ENCODE measurements around the gene KLHL26. TPM values are rescaled to one million over a fixed set of nuclear protein-coding genes. Genes with fewer than 3 reads are reported as not detected.

The KLHL26 gene
- total and polyA plus RNA-seq, 2 of the 4 experiments (the other 2 are of a cell fraction) = 2.2 to 4.7 TPM

- no TSS peak for BruUV-seq (replicated peaks)
- H2BK5ac ChIP-seq (ENCODE audit: low read depth, low read length, poor library complexity, severe bottlenecking) = no peak overlapping the region
- peaks cover 26% of the 10 kb centered on the region for H3K36me3 ChIP-seq (ENCODE audit: control insufficient read depth, insufficient read depth, low read length)
- H4K91ac ChIP-seq (ENCODE audit: insufficient read depth, low read depth, low read length) = no peak overlapping the region
- no peak overlapping the region for H2AFZ ChIP-seq (replicated peaks; ENCODE audit: low read length, poor library complexity)
- peaks cover 20 to 31% of the 10 kb centered on the region in 2 experiments; a peak in 3 of 4 replicates for H3K79me1 ChIP-seq (ENCODE audit: low read depth in 1 of 2, low read length in 2 of 2)
- TF ChIP-seq BHLHE40 (IDR thresholded peaks at IDR 0.05; ENCODE audit: low read depth, low read length) (no peak), MAFK (IDR thresholded peaks at IDR 0.05; ENCODE audit: low read depth, low read length) (no peak), POLR2A (IDR thresholded peaks at IDR 0.05; ENCODE audit: low read depth, low read length) (no peak), SMC3 (IDR thresholded peaks at IDR 0.05; ENCODE audit: low read depth, low read length) (no peak), MAZ (IDR thresholded peaks at IDR 0.05; ENCODE audit: borderline replicate concordance, low read depth, low read length) (no peak), MXI1 (IDR thresholded peaks at IDR 0.05; ENCODE audit: borderline replicate concordance, low read depth, low read length) (no peak)
- H3K4me1 ChIP-seq (ENCODE audit: control insufficient read depth, insufficient read depth, low read length) = peaks cover 17% of the 10 kb centered on the region
- H3K56ac ChIP-seq (ENCODE audit: extremely low read depth, insufficient read depth, low read length) = no peak overlapping the region
- no peak for DNase-seq
- WGBS, 2 experiments (ENCODE audit: extremely low coverage in 2 of 2, insufficient read length in 1 of 2) = no CpG with 5 or more reads among the region's 12 CpGs
- no peak overlapping the region for H3K9ac ChIP-seq (ENCODE audit: low read depth, low read length)
- no peak overlapping the region for H2AK5ac ChIP-seq (ENCODE audit: low read depth, low read length)
- no peak overlapping the region for H2AK9ac ChIP-seq (replicated peaks; ENCODE audit: low read depth, low read length, poor library complexity)
- no peak overlapping the region for H3K4me2 ChIP-seq (ENCODE audit: low read depth, low read length)
- peaks cover 13% of the 10 kb centered on the region for H3K9me1 ChIP-seq (ENCODE audit: insufficient read depth, low read length)
- intact Hi-C loops (cut with micrococcal nuclease) (no loop called here), dilution Hi-C loops (cut with HindIII; ENCODE audit: low sequenced_read_pairs, unreplicated experiment) (no loop called here), in situ Hi-C loops (cut with MboI; ENCODE audit: low sequenced_read_pairs) (no loop called here)
- H3K27me3 ChIP-seq (ENCODE audit: control insufficient read depth, insufficient read depth, low read length) = no peaks in the 10 kb centered on the region
- H4K20me1 ChIP-seq (ENCODE audit: insufficient read depth, low read length) = peaks cover 8% of the 10 kb centered on the region; the same call in 1 of the 2 replicates
- no peak overlapping the region for H3K4me3 ChIP-seq (ENCODE audit: insufficient read depth, low read depth, low read length)
- no peaks in the 10 kb centered on the region for H3K9me3 ChIP-seq (ENCODE audit: control insufficient read depth, insufficient read depth, low read length)
- CTCF ChIA-PET = no interaction called here
- no peak overlapping the region for H3K23ac ChIP-seq (ENCODE audit: low read depth, low read length)
- ATAC-seq (ENCODE audit: low read depth) = no peak
- H4K8ac ChIP-seq (ENCODE audit: low read depth in 2 of 2, low read length in 2 of 2) = no peak overlapping the region
- H2BK20ac ChIP-seq (ENCODE audit: low read depth, low read length) = no peak overlapping the region
- H3K18ac ChIP-seq (ENCODE audit: low read depth, low read length) = no peak overlapping the region
- no peak overlapping the region for H3K27ac ChIP-seq (ENCODE audit: insufficient read depth, low read length)
- no peak overlapping the region for H4K5ac ChIP-seq (ENCODE audit: low read depth, low read length)
- POLR2A ChIA-PET (ENCODE audit: unreplicated experiment) = no interaction called here
- H3K4ac ChIP-seq (ENCODE audit: low read depth, low read length) = no peak overlapping the region
- no peak overlapping the region for H2BK120ac ChIP-seq (ENCODE audit: low read depth, low read length)
- H2BK15ac ChIP-seq (ENCODE audit: low read depth, low read length) = no peak overlapping the region
- H3K14ac ChIP-seq (replicated peaks; ENCODE audit: low read depth, low read length) = no peak overlapping the region
These were observed 29.5 kb downstream of the KLHL26 start for GRCh38 chr19:18666317-18666716.

All from IMR-90 (cell line).